Heart left ventricle (tissue), 16 donors: Measurements from ENCODE around the gene NTHL1. TPM values are rescaled to one million over a fixed set of nuclear protein-coding genes. Genes with fewer than 3 reads are reported as not detected.
A peak's percentile ranks its signal among the peaks of the same experiment; 100 is the strongest.

Experiments used
- ATAC-seq, 4 donors: fragments of 200-7000 bp; cut with Tn5 transposase; one replicate each; pipeline ENCODE4 v1.9.1; 2020 to 2022; ENCODE audit warnings: moderate library complexity in 4 of 4, mild to moderate bottlenecking in 3 of 4, moderate number of reproducible peaks in 1 of 4
- DNase-seq, 5 donors: peaks; one replicate each; pipeline ENCODE4 v3.0.0-alpha.2; 2020
- H3K27ac ChIP-seq, 12 donors: fragments of 200-600 bp; sonication (generic) in 4 of 12; one replicate each; pipeline versions ENCODE4 v1.5.0 to v1.8.0; 2016 to 2022; ENCODE audit warnings: mild to moderate bottlenecking in 2 of 12
- H3K27me3 ChIP-seq, 9 donors: fragments of 200-600 bp; sonication (generic) in 2 of 9; one replicate each; pipeline versions ENCODE4 v1.5.1 to v1.8.0; 2016 to 2022; ENCODE audit warnings: mild to moderate bottlenecking in 3 of 9
- H3K36me3 ChIP-seq, 9 donors: fragments of 200-600 bp; sonication (generic) in 2 of 9; one replicate each; pipeline versions ENCODE4 v1.5.0 to v1.8.0; 2018 to 2022; ENCODE audit warnings: mild to moderate bottlenecking in 2 of 9
- H3K4me1 ChIP-seq, 12 donors: fragments of 200-600 bp; sonication (generic) in 4 of 12; one replicate each; pipeline versions ENCODE4 v1.5.0 to v1.8.0; 2016 to 2022; ENCODE audit warnings: mild to moderate bottlenecking in 3 of 12
- H3K4me3 ChIP-seq, 12 donors: fragments of 200-600 bp; sonication (generic) in 4 of 12; one replicate each; pipeline versions ENCODE4 v1.5.0 to v1.8.0; 2017 to 2022; ENCODE audit warnings: mild to moderate bottlenecking in 9 of 12, moderate library complexity in 4 of 12
- H3K9me3 ChIP-seq, 12 donors: fragments of 200-600 bp; sonication (generic) in 4 of 12; one replicate each; pipeline versions ENCODE4 v1.5.0 to v1.8.0; 2016 to 2022; ENCODE audit warnings: mild to moderate bottlenecking in 1 of 12
- POLR2A ChIP-seq, 2 donors: fragments of 450-650 bp; IDR thresholded peaks; one replicate each; pipeline ENCODE4 v1.6.1; 2017; ENCODE audit warnings: antibody characterized with exemption in 2 of 2, mild to moderate bottlenecking in 2 of 2, moderate library complexity in 2 of 2
- WGBS, 4 donors: extraction: QIAGEN DNeasy Blood & Tissue Kit in 2 of 4; methylation state at CpG; one replicate each; pipeline versions ENCODE4 v1.1.5 to v1.1.7; 2013 to 2018; 5-methylcytosine and 5-hydroxymethylcytosine counted together
- intact Hi-C, 10 donors: fragments of 100-400 bp; cut with DNase I; formaldehyde crosslinking; loops; one replicate each; pipeline versions ENCODE4 v1.11.1 to v1.14.2; 2022
- polyA plus RNA-seq, 2 donors: library from polyadenylated mRNA; stranded (reverse); fragments of 200-250 nt; gene quantifications; one replicate each; pipeline ENCODE4 v1.2.3, GENCODE V29; 2013
- total RNA-seq, 9 donors: library from RNA; depleted of rRNA in 2 of 9; stranded (reverse); fragments of >200 nt in 2 of 9; fragmentation: NEBNext Ultra II Directional in 3 of 9; extraction: Animal tissue kit (Norgen Biotek cat#: 25700) in 3 of 9; gene quantifications; one replicate each; pipeline versions ENCODE4 v1.1.0 to v1.2.4, GENCODE V29; 2016 to 2023
- TF ChIP-seq, protein P1 (sequence below), 12 donors: fragments of 200-600 bp; sonication (generic) in 4 of 12; IDR thresholded peaks; one replicate each; pipeline versions ENCODE4 v1.5.0 to v1.8.0; 2018 to 2022; ENCODE audit warnings: antibody characterized with exemption in 12 of 12, mild to moderate bottlenecking in 5 of 12
- donor health status: ischemic (EF 13 %, LVEDD 7.1; RV severe dilation, severe dysfunction).
- donor health status: healthy with polysubstance abuse.
- donor health status: DM: no; HTN: yes; CAD: no.
- donor health status: DM: no; HTN: no; CAD: no.
- donor health status: ischemic (EF 25% LVEDD 6.9; RV normal size, moderate dysfunction).
- donor health status: ischemic (EF 25% LVEDD 5.7; RV mildly dilated, moderate dysfunction).
- donor health status: healthy.
- donor health status: DM: yes; HTN: yes; CAD: no.
- donor health status: ischemic (EF 35%, LVEDD 5.7; RV mildly dilated, moderate dysfunction).
- donor health status: nonischemic (EF 11% LVEDD 7.7; RV severe dilation, severe dysfunction).
- donor health status: DM: yes; HTN: yes; CAD: no.
- donor health status: PGD.
- donor health status: ischemic (EF 29% LVEDD 5.4; RV normal size, mild dysfunction).
- donor health status: nonischemic (EF 23%, LVEDD 6.1; RV moderate dilation, normal function).

Gene NTHL1
- total and polyA plus RNA-seq, 11 donors = 9.0 to 32.3 (median 12.2) TPM

DNA sequence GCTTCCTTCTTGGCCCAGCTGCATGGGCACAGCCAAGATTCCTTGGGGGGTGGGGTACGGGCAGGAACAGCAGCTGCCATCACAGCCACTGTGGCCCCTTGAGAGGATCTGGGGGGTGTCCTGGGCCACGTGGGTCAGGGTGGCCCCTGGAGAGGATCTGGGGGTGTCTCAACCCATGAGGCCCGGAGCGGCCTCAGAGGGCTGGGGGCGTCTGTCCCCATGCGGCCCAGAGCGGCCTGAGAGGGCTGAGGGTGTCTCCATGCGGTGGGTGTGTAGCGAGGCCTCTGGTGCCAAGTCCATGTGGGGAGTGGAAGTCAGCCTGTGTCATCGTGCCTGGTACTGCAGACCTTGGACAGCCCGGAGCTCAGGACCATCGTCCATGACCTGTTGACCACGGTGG lies 13.9 kb upstream of the NTHL1 start:
- DNase-seq (no peak), ATAC-seq (peak in 1 of 4 donors; percentile 8)
- no peak overlapping the region for H3K27ac ChIP-seq
- H3K36me3 ChIP-seq = peaks cover 0 to 87% (median 78%) of the 10 kb centered on the region in 9 donors
- TF ChIP-seq POLR2A (IDR thresholded peaks at IDR 0.05) = no peak
- TF ChIP-seq, protein P1, sequence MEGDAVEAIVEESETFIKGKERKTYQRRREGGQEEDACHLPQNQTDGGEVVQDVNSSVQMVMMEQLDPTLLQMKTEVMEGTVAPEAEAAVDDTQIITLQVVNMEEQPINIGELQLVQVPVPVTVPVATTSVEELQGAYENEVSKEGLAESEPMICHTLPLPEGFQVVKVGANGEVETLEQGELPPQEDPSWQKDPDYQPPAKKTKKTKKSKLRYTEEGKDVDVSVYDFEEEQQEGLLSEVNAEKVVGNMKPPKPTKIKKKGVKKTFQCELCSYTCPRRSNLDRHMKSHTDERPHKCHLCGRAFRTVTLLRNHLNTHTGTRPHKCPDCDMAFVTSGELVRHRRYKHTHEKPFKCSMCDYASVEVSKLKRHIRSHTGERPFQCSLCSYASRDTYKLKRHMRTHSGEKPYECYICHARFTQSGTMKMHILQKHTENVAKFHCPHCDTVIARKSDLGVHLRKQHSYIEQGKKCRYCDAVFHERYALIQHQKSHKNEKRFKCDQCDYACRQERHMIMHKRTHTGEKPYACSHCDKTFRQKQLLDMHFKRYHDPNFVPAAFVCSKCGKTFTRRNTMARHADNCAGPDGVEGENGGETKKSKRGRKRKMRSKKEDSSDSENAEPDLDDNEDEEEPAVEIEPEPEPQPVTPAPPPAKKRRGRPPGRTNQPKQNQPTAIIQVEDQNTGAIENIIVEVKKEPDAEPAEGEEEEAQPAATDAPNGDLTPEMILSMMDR (IDR thresholded peaks at IDR 0.05) = no peak
- no peaks in the 10 kb centered on the region for H3K27me3 ChIP-seq
- 94 to 97% (median 95%) methylated on average over 8 to 13 of the region's 13 CpGs for WGBS, 4 donors
- no peaks in the 10 kb centered on the region for H3K4me1 ChIP-seq
- intact Hi-C loops = no loop called here
- H3K9me3 ChIP-seq = no peaks in the 10 kb centered on the region
- H3K4me3 ChIP-seq = no peak overlapping the region

DNA sequence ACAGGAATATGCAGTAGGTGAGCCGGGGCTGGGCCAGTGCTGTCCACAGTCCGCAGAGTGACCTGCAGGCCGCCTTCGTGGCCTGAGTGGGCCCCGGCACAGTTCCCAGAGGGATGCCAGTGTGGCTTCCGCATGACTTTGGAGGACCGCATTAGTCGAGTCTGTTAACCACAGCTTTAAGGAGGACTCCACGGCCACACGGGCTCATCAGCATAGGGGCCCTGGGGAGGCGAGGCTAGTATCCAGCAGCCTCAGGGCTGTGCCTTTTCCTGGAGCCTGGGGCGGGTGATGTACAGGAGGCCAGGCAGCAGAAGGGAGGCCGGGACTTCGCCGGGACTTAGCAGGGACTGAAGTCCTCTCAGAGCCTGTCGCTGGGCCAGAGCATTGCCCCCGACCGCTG lies 13.4 kb upstream of the NTHL1 start:
- peaks cover 0 to 87% (median 75%) of the 10 kb centered on the region in 9 donors for H3K36me3 ChIP-seq

GRCh38 chr16:2060346-2060745 lies 12.7 kb upstream of the NTHL1 start:
- Histone ChIP-seq H3K4me3 (no peak overlapping the region), H3K4me1 (no peaks in the 10 kb centered on the region), H3K9me3 (no peaks in the 10 kb centered on the region), H3K36me3 (peaks cover 0 to 87% (median 69%) of the 10 kb centered on the region in 9 donors), H3K27ac (no peak overlapping the region), H3K27me3 (no peaks in the 10 kb centered on the region)
- DNase-seq (no peak), ATAC-seq (no peak)
- TF ChIP-seq, protein P1 (IDR thresholded peaks at IDR 0.05) = no peak
- TF ChIP-seq POLR2A (IDR thresholded peaks at IDR 0.05) = no peak
- 87 to 93% (median 91%) methylated on average over 10 to 17 of the region's 17 CpGs for WGBS, 4 donors
- intact Hi-C loops = no loop called here

More for the DNA sequence above, 13.4 kb upstream of the NTHL1 start:
- 95 to 96% (median 96%) methylated on average over 15 to 18 of the region's 18 CpGs; no CpG with 5 or more reads in 1 of the 4 donors for WGBS, 4 donors
- Histone ChIP-seq H3K27ac (no peak overlapping the region), H3K9me3 (no peaks in the 10 kb centered on the region), H3K4me1 (no peaks in the 10 kb centered on the region), H3K27me3 (no peaks in the 10 kb centered on the region), H3K4me3 (no peak overlapping the region)
- TF ChIP-seq, protein P1 (IDR thresholded peaks at IDR 0.05) = no peak
- no peak for TF ChIP-seq POLR2A (IDR thresholded peaks at IDR 0.05)
- intact Hi-C loops = no loop called here
- ATAC-seq (no peak), DNase-seq (no peak)

- intact Hi-C loops = loop anchor here in 2 of 10 donors (5.0 kb wide), 1 partner anchor 37 kb away; no protein-coding TSS in a partner anchor
- TF ChIP-seq, protein P1 (IDR thresholded peaks at IDR 0.05) = no peak
- no peak for TF ChIP-seq POLR2A (IDR thresholded peaks at IDR 0.05)
- no peaks in the 10 kb centered on the region for H3K27me3 ChIP-seq
- no peak overlapping the region for H3K27ac ChIP-seq
- no peak overlapping the region for H3K4me3 ChIP-seq
- peak in 1 of 4 donors; percentile 28 for ATAC-seq
- no peak for DNase-seq
- no peaks in the 10 kb centered on the region for H3K4me1 ChIP-seq
- H3K9me3 ChIP-seq = no peaks in the 10 kb centered on the region
- WGBS, 4 donors = 95 to 97% (median 96%) methylated on average over 10 of the region's 10 CpGs
- H3K36me3 ChIP-seq = peaks cover 0 to 87% (median 69%) of the 10 kb centered on the region in 9 donors
Measured at GRCh38 chr16:2058872-2059271, 11.2 kb upstream of the NTHL1 start.
